Measurements from ENCODE around the gene RBM34.
"Not testable (repeated sequence)": the region's sequence is repeated elsewhere in the genome, so short reads cannot be mapped to it uniquely, and the experiment has no call there.

Gene RBM34, protein sequence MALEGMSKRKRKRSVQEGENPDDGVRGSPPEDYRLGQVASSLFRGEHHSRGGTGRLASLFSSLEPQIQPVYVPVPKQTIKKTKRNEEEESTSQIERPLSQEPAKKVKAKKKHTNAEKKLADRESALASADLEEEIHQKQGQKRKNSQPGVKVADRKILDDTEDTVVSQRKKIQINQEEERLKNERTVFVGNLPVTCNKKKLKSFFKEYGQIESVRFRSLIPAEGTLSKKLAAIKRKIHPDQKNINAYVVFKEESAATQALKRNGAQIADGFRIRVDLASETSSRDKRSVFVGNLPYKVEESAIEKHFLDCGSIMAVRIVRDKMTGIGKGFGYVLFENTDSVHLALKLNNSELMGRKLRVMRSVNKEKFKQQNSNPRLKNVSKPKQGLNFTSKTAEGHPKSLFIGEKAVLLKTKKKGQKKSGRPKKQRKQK

DNA sequence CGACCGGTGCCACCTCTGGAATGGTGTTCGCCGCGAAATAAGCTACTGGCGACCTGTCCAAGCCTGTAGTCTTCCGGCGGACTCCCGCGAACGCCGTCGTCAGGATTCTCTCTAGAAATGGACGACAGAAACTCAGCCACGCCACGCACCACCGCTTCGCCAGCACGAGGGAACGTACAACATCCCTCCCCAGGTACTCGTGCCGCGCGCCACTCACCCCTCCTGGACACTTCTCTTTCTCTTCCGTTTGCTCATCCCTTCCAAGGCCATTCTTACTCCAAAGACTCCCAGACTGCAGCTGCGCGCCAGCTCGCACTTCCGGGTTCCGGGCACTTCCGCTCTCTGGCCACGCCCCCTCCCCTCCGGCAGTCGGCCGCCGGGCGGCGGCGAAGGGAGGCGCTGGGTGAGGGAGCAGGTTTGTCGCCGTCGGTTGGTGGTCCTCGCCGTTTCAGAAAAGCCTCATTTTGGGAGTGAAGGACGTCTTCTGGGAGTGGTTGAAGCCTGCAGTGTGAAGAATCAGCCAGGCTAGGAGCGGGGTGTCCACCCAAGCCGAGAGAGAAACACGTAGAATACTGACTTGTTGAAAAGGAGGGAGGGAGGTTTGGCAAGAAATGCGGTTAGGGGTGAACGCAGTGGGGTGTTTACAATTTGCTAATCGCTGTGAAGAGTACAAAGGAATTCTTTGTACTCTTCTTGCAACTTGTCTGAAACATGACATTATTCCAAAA, at the start of gene RBM34:
TSS of gene RBM34 (minus strand) at position 294 of the 728 bp plus-strand sequence. CDS start at position 270, 24 bp downstream.
- peak within 1 kb of the TSS; percentile 88 to 95 (median 92) for H3K9ac ChIP-seq
- H3K4me1 ChIP-seq, result peaks cover 23 to 45% (median 31%) of the 10 kb centered on the region in 10 experiments
- H3K27me3 ChIP-seq, result no peaks in the 10 kb centered on the region
- H3K9me3 ChIP-seq (replicated peaks in 1 of 11), result peaks cover 0 to 4% (median 0%) of the 10 kb centered on the region in 11 experiments; a peak in 1 of 22 replicates
- H3K4me2 ChIP-seq, result peak within 1 kb of the TSS; percentile 86 to 95 (median 89)
- peak within 1 kb of the TSS; percentile 78 to 91 (median 86) for H3K4me3 ChIP-seq
- peaks cover 31 to 64% (median 59%) of the 10 kb centered on the region in 11 experiments for H3K36me3 ChIP-seq
- TF ChIP-seq Cebpa-rat (IDR thresholded peaks at IDR 0.05), result peak in 1 of 11 experiments; percentile 66; a peak in 1 of 22 replicates
- H3K27ac ChIP-seq, result peak within 1 kb of the TSS; percentile 72 to 96 (median 91)
- H4K20me1 ChIP-seq, result peaks cover 0 to 36% (median 6%) of the 10 kb centered on the region in 11 experiments; a peak in 8 of 22 replicates

DNA sequence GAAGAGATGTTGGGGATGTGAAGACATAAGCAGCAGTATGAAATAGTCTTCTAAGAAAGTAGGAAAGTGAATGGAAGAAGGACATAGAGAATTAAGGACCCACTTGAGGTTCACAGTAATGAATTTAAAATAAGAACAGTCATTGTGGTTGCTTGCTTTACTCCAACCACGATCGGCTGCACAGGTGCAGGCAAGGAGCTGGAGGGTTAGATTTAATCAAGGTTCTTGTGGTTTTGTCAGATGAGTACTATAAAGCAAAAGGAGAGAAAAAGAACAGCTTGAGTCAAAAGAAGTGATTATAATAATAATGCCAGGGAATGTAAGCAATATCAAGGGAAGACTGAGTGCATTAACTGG, 46.1 kb upstream of the RBM34 start:
- H3K27ac ChIP-seq, result no peak overlapping the region
- H3K4me3 ChIP-seq, result no peak overlapping the region
- H3K4me2 ChIP-seq, result peak overlapping the region in 6 of 11 experiments; percentile 4 to 44 (median 28); a peak in 7 of 22 replicates
- peaks cover 0 to 21% (median 6%) of the 10 kb centered on the region in 10 experiments; a peak in 11 of 20 replicates for H3K4me1 ChIP-seq
- H3K9ac ChIP-seq, result no peak overlapping the region
- no peaks in the 10 kb centered on the region for H3K27me3 ChIP-seq
- H3K9me3 ChIP-seq (replicated peaks in 1 of 11), result no peaks in the 10 kb centered on the region
- H4K20me1 ChIP-seq, result peaks cover 0 to 10% (median 0%) of the 10 kb centered on the region in 11 experiments; a peak in 2 of 22 replicates
- peaks cover 49 to 93% (median 69%) of the 10 kb centered on the region in 11 experiments for H3K36me3 ChIP-seq
- TF ChIP-seq Cebpa-rat (IDR thresholded peaks at IDR 0.05), result no peak

DNA sequence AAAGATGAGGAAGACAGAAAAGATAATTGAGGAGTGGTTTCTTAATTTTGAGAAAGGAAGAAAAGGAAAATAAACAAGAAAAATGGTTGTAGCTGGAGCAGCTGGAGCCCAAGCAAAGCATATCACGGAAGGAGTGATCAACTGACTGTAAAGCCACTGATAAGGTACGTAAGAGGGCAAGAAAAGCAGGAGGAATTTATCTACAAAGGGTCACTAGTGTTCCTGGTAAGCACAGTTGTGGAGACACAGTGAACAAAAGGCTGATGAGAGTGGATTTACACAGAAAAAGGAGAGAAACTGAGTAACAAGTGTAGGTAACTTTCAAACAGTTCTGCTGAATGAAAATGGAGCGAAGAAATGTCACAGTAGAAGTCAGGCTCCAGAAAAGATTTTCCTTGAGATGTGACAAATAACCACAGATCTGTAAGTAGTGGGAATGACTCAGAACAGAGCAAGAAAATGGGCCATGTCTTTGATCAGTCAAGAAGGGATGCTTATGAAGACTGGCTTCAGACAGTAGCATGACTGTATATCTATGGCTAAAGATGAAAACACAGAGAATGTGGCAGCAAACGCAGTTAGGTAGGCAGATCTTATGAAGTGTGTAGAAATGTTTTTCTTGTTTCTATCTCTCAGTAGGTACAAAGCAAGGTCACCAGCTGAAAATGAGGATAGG, 45.6 kb upstream of the RBM34 start:
- H3K4me3 ChIP-seq, result no peak overlapping the region
- no peaks in the 10 kb centered on the region for H3K9me3 ChIP-seq (replicated peaks in 1 of 11)
- H3K4me1 ChIP-seq, result peaks cover 0 to 21% (median 6%) of the 10 kb centered on the region in 10 experiments; a peak in 11 of 20 replicates
- H3K36me3 ChIP-seq, result peaks cover 44 to 89% (median 64%) of the 10 kb centered on the region in 11 experiments
- no peaks in the 10 kb centered on the region for H3K27me3 ChIP-seq
- H3K4me2 ChIP-seq, result peak overlapping the region in 3 of 11 experiments; percentile 5 to 44 (median 39); a peak in 4 of 22 replicates
- H4K20me1 ChIP-seq, result peaks cover 0 to 10% (median 0%) of the 10 kb centered on the region in 11 experiments; a peak in 2 of 22 replicates
- no peak overlapping the region for H3K9ac ChIP-seq
- H3K27ac ChIP-seq, result no peak overlapping the region; a peak in 1 of 22 replicates
- TF ChIP-seq Cebpa-rat (IDR thresholded peaks at IDR 0.05), result no peak

DNA sequence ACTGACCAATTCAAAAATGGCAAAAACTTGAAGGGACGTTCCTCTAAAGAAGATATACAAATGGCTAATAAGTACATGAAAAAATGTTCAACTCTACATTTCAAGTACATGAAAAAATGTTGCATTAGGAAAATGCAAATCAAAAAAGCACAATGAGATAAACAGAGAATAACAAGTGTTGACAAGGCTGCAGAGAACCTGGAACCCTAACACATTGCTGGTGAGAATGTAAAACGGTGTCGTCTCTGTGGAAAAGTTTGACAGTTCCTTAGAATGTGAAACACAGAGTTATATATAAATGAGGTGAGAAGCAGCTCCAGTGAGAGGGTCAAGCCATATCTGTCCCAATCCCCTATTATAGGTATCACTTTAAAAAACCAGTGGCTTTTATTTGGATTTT, 44.6 kb upstream of the RBM34 start:
- H3K9ac ChIP-seq, result no peak overlapping the region
- TF ChIP-seq Cebpa-rat (IDR thresholded peaks at IDR 0.05), result no peak
- no peaks in the 10 kb centered on the region for H3K27me3 ChIP-seq
- H3K4me3 ChIP-seq, result no peak overlapping the region
- no peak overlapping the region for H3K27ac ChIP-seq
- peaks cover 45 to 89% (median 64%) of the 10 kb centered on the region in 11 experiments for H3K36me3 ChIP-seq
- H3K4me2 ChIP-seq, result no peak overlapping the region
- H3K9me3 ChIP-seq (replicated peaks in 1 of 11), result no peaks in the 10 kb centered on the region
- peaks cover 0 to 10% (median 0%) of the 10 kb centered on the region in 11 experiments; a peak in 3 of 22 replicates for H4K20me1 ChIP-seq
- peaks cover 0 to 21% (median 6%) of the 10 kb centered on the region in 10 experiments; a peak in 11 of 20 replicates for H3K4me1 ChIP-seq

DNA sequence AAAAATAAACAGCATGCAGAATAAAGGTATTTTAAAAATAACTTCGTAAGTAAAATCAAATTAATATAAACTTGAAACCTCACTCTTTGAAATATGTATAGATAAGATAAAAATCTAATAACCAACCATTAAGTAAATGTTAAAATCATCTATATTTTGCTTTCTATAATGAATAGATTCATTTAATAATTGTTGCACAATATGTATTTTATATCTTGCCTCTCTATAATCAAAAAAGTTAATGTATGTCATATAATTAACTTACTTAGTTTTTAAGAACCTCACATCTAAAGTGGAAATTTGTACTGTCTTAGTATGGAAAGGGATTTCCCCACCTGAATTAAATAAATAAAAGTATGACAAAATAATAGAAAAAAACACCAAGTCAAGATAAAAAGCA, 42.4 kb upstream of the RBM34 start:
- no peak overlapping the region for H3K27ac ChIP-seq

DNA sequence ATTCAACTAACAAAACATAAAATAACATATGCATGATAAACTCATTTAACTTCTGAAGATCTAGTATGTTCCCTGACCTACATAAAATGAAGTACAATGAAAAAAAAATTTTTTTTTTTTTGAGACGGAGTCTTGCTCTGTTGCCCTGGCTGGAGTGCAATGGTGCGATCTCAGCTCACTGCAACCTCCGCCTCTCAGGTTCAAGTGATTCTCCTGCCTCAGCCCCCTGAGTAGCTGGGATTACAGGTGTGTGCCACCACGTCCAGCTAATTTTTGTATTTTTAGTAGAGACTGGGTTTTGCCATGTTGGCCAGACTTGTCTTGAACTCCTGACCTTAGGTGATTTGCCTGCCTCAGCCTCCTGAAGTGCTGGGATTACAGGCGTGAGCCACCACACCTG, 41.4 kb upstream of the RBM34 start:
- not testable (repeated sequence) for H3K4me2 ChIP-seq; H3K9ac ChIP-seq; H3K27ac ChIP-seq; H3K9me3 ChIP-seq (replicated peaks in 1 of 11); H3K4me3 ChIP-seq; H3K27me3 ChIP-seq
- Histone ChIP-seq H4K20me1 (peaks cover 0 to 16% (median 0%) of the 10 kb centered on the region in 11 experiments; a peak in 3 of 22 replicates), H3K36me3 (peaks cover 42 to 84% (median 57%) of the 10 kb centered on the region in 11 experiments), H3K4me1 (peaks cover 0 to 11% (median 3%) of the 10 kb centered on the region in 10 experiments; a peak in 10 of 20 replicates)

More for the DNA sequence above, 42.4 kb upstream of the RBM34 start:
- TF ChIP-seq Cebpa-rat (IDR thresholded peaks at IDR 0.05), result no peak
- Histone ChIP-seq H3K4me1 (peaks cover 0 to 21% (median 6%) of the 10 kb centered on the region in 10 experiments; a peak in 11 of 20 replicates), H3K4me3 (no peak overlapping the region), H3K27me3 (no peaks in the 10 kb centered on the region), H4K20me1 (peaks cover 0 to 16% (median 0%) of the 10 kb centered on the region in 11 experiments; a peak in 3 of 22 replicates), H3K4me2 (no peak overlapping the region), H3K9ac (no peak overlapping the region), H3K36me3 (peaks cover 38 to 84% (median 55%) of the 10 kb centered on the region in 11 experiments), H3K9me3 (replicated peaks in 1 of 11) (no peaks in the 10 kb centered on the region)

DNA sequence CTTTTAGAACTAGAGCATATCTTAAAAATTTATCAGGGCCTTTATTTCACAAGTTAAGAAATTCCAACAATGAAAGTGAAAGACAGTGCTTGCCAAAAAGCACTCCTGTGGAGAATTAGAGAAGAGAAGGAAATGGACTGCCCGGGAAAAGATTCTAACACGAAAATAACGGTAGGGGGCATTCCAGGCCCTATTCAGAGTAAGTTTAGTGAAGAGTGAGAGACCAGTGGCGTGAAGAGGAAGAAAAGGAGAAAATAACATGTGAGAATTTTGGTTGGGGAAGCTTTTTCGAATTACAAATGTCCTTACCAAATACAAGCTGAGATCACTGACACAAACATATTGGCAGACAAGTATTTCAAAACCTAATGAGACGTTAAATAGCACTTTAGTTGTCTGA, 38.4 kb upstream of the RBM34 start:
- H3K4me1 ChIP-seq, result no peaks in the 10 kb centered on the region
- no peak overlapping the region for H3K4me2 ChIP-seq
- no peak overlapping the region for H3K9ac ChIP-seq
- no peaks in the 10 kb centered on the region for H3K27me3 ChIP-seq
- H3K9me3 ChIP-seq (replicated peaks in 1 of 11), result no peaks in the 10 kb centered on the region
- no peak for TF ChIP-seq Cebpa-rat (IDR thresholded peaks at IDR 0.05)
- H4K20me1 ChIP-seq, result peaks cover 0 to 16% (median 0%) of the 10 kb centered on the region in 11 experiments; a peak in 3 of 22 replicates
- no peak overlapping the region for H3K27ac ChIP-seq
- no peak overlapping the region for H3K4me3 ChIP-seq
- peaks cover 59 to 90% (median 67%) of the 10 kb centered on the region in 11 experiments for H3K36me3 ChIP-seq

DNA sequence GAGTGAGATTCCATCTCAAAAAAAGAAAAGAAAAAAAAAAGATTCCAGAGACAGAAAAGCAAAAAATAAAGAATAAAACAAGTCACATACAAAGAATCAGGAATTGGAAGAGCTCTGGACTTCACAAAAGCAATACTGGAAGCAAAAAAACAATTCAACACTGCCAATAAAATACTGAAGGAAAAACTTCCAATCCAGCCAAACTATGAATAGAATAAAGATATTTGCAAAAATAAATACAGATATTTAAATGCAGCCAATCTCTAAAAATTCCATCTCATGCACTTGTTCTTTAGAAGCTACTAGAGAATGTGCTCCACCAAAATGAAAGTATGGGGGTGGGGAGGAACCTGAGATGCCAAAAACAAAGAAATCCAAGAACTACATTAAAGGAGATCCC, 29.4 kb upstream of the RBM34 start:
- Histone ChIP-seq H3K4me3 (no peak overlapping the region), H3K9ac (no peak overlapping the region), H3K27me3 (no peaks in the 10 kb centered on the region), H3K4me2 (no peak overlapping the region), H3K4me1 (no peaks in the 10 kb centered on the region), H3K9me3 (replicated peaks in 1 of 11) (no peaks in the 10 kb centered on the region), H3K36me3 (peaks cover 85 to 99% (median 92%) of the 10 kb centered on the region in 11 experiments), H4K20me1 (peaks cover 0 to 5% (median 0%) of the 10 kb centered on the region in 11 experiments; a peak in 3 of 22 replicates), H3K27ac (no peak overlapping the region)
- TF ChIP-seq Cebpa-rat (IDR thresholded peaks at IDR 0.05), result no peak

Measured in BLaER1 treated with 17β-estradiol and CSF1 and Interleukin-3, amounts not matched to agents 10 nM and 100 nM (cell line).